AG04450 (cell line): ENCODE results near the gene ANO1. TPM values are rescaled to one million over a fixed set of nuclear protein-coding genes. Genes with fewer than 3 reads are reported as not detected.

Experiments used
- CTCF ChIA-PET: fragments of 300-600, 350-600 bp; formaldehyde crosslinking; extraction: SDS; loops from one replicate; lab custom pipeline; 2022; ENCODE audit warnings: antibody characterized with exemption, inconsistent platforms; lab: Charles Lee
- POLR2A ChIA-PET: fragments of 350-600 bp; formaldehyde crosslinking; extraction: SDS; loops from one replicate; lab custom pipeline; 2021; ENCODE audit warnings: antibody characterized with exemption, inconsistent platforms; lab: Yijun Ruan, JAX
- DNase-seq: peaks from one replicate; pipeline ENCODE4 v3.0.0-alpha.2; 2011; ENCODE audit warnings: low read depth, low spot score
- H3K27ac ChIP-seq: one replicate; pipeline ENCODE4 v1.5.1; 2012; ENCODE audit warnings: low read depth, low read length, control low read depth
- H3K27me3 ChIP-seq: one replicate; pipeline ENCODE4 v1.6.0; 2012; ENCODE audit warnings: low read length; ENCODE audit not compliant: control insufficient read depth, insufficient read depth
- H3K4me3 ChIP-seq: 2 replicates; pipeline ENCODE4 v1.5.1; 2011; ENCODE audit warnings: mild to moderate bottlenecking, low read depth, low read length, control low read depth
- H3K9me3 ChIP-seq: 2 replicates; pipeline ENCODE4 v1.5.1; 2012; ENCODE audit warnings: low read length; ENCODE audit not compliant: control insufficient read depth, insufficient read depth
- polyA plus RNA-seq: library from polyadenylated mRNA; depleted of rRNA; stranded (reverse); fragments of >200 nt; gene quantifications from 2 replicates; pipeline ENCODE4 v1.2.3, GENCODE V29; 2011
- TF ChIP-seq, protein P1 (sequence below): IDR thresholded peaks from 2 replicates; pipeline ENCODE4 v1.5.1; 2011; ENCODE audit warnings: low read depth, low read length, control low read depth, inconsistent platforms

Gene ANO1
- polyA plus RNA-seq, 1 experiment, result 10.3 TPM

DNA sequence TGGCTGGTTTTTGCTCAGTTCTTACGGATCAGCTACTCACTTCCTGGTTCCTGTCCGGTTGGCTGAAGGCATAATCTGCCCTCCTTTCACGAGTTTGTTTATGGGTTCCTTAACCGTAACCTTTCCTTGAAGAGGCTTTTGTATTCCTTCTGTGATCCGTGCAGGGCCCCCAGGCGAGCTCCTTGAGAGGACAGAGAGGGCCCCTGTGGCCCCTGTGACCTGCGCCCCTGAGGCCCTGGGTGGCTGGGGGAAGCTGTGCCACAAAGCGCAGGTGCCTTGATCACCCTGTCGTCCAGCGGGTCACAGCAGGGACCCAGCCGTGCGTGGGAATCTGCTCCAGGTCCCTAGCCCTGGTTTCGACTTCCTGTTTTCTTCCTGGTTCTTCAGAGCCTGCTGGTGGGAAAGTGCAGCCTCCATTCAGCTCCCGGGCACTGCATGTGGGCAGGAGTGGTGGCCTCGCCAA lies 97.2 kb downstream of the ANO1 start:
- Histone ChIP-seq H3K27ac (no peak overlapping the region), H3K9me3 (no peaks in the 10 kb centered on the region; the same call in 1 of the 2 replicates), H3K27me3 (no peaks in the 10 kb centered on the region), H3K4me3 (no peak overlapping the region)
- CTCF ChIA-PET, result interaction anchor here (0.5 to 1.8 kb wide), 2 partner anchors 257 to 432 kb away, joined by 5 to 9 read pairs; no protein-coding TSS in a partner anchor
- POLR2A ChIA-PET, result no interaction called here
- TF ChIP-seq, protein P1, sequence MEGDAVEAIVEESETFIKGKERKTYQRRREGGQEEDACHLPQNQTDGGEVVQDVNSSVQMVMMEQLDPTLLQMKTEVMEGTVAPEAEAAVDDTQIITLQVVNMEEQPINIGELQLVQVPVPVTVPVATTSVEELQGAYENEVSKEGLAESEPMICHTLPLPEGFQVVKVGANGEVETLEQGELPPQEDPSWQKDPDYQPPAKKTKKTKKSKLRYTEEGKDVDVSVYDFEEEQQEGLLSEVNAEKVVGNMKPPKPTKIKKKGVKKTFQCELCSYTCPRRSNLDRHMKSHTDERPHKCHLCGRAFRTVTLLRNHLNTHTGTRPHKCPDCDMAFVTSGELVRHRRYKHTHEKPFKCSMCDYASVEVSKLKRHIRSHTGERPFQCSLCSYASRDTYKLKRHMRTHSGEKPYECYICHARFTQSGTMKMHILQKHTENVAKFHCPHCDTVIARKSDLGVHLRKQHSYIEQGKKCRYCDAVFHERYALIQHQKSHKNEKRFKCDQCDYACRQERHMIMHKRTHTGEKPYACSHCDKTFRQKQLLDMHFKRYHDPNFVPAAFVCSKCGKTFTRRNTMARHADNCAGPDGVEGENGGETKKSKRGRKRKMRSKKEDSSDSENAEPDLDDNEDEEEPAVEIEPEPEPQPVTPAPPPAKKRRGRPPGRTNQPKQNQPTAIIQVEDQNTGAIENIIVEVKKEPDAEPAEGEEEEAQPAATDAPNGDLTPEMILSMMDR, result no peak
- no peak for DNase-seq

DNA sequence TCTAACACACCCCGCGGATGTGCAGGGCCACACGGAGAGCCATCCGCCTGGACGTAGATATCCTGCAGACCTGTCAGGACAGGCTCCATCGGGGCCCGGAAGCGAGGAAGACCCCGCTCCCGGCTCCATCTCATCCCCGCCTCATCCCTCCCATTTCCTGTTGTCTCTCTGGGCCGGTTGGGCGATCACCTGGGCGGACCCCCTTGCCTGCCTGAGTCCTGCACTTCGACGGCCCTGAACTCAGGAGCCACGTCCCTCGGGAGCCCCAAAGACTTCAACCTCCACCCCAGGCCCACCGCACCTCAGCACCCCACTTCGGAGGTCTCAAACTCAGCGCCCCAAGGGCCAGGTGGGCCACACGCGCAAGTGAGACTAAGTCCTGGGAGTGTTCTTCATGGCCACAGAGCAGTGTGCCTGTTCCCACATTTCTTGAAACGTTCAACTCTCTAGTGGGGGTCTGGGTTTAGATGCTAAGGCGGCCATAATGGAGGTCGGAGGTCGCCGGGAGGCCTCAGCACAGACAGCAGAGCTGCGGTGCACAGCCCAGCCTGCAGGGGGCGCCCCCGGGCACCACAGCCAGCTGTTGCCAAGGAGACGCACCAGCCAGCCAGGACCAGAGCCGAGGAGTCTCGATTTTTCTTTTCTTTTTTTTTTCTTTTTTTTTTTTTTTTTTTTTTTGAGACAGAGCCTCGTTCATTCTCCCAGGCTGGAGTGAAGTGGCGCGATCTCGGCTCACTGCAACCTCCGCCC lies 99.0 kb downstream of the ANO1 start:
- no peaks in the 10 kb centered on the region for H3K27me3 ChIP-seq
- ChIA-PET CTCF (interaction anchor here (0.7 kb wide), 1 partner anchor 60 kb away, joined by 6 read pairs; no protein-coding TSS in a partner anchor), POLR2A (no interaction called here)

DNA sequence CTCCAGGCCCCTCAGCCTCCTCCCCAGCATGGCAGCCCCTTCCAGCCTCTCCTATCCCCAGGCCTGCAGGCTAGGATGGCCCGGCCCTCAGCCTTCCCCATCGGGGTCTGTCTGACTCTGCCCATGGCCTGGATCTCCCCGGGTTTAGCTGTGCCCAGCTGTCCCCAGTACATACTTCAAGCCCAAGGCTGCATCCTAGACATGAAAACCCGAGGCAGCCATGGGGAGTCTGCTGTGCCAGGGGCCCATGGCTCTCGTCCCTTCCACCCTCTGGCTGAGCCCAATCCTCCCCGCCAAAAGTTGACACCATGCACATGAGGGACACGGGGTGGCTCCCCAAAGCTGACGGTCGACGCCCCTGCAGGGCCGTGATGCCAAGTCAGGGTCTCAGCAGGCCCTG lies 102.8 kb downstream of the ANO1 start:
- no peak for DNase-seq
- CTCF ChIA-PET, result no interaction called here
- H3K4me3 ChIP-seq, result no peak overlapping the region
- H3K27ac ChIP-seq, result no peak overlapping the region
- H3K27me3 ChIP-seq, result peaks cover 2% of the 10 kb centered on the region
- POLR2A ChIA-PET, result no interaction called here
- TF ChIP-seq, protein P1, result no peak
- H3K9me3 ChIP-seq, result no peaks in the 10 kb centered on the region; the same call in 1 of the 2 replicates

More for the DNA sequence above, 99.0 kb downstream of the ANO1 start:
- Histone ChIP-seq H3K4me3 (no peak overlapping the region), H3K27ac (no peak overlapping the region), H3K9me3 (no peaks in the 10 kb centered on the region; the same call in 1 of the 2 replicates)
- DNase-seq, result no peak
- TF ChIP-seq, protein P1, result peak; percentile 52

DNA sequence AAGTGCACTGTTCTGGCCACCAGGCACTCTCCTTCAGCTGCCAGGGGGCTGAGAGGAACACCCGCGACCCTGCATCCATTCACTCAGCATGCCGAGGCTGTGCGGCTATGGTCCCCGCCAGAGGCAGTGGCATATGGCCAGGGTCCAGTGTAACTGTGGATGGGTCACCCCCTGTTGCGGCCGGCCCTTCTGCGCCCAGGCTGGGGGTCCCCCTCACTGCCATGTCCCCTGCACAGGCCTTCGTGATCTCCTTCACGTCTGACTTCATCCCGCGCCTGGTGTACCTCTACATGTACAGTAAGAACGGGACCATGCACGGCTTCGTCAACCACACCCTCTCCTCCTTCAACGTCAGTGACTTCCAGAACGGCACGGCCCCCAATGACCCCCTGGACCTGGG lies 104.1 kb downstream of the ANO1 start:
- Histone ChIP-seq H3K9me3 (no peaks in the 10 kb centered on the region; the same call in 1 of the 2 replicates), H3K27ac (no peak overlapping the region), H3K4me3 (no peak overlapping the region), H3K27me3 (peaks cover 2% of the 10 kb centered on the region)
- TF ChIP-seq, protein P1, result no peak
- DNase-seq, result no peak
- ChIA-PET POLR2A (no interaction called here), CTCF (interaction anchor here (0.7 kb wide), 1 partner anchor 9 kb away, joined by 3 read pairs; no protein-coding TSS in a partner anchor)

DNA sequence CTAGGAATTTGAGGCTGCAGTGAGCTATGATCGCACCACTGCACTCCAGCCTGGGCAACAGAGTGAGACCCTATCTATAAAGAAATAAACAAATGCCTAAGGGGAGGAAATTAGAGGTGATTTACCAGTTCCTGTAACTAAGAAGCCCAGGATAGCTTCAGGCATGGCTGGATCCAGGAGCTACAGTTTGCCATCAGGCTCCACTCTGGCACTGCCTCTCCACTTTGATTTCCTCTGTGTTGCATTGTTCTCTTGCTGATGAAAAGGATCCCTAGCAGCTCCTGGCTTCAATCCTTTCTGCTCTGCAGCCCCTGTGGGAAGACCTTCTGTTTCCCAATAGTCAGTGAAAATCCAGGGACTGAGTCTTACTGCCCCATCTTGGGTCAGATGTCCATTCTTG lies 104.9 kb downstream of the ANO1 start:
- ChIA-PET POLR2A (no interaction called here), CTCF (interaction anchor here (0.7 to 1.6 kb wide), 3 partner anchors 9 to 273 kb away, joined by 3 to 5 read pairs (median 5); no protein-coding TSS in a partner anchor)
- Histone ChIP-seq H3K27ac (no peak overlapping the region), H3K9me3 (no peaks in the 10 kb centered on the region; the same call in 1 of the 2 replicates), H3K4me3 (no peak overlapping the region), H3K27me3 (peaks cover 6% of the 10 kb centered on the region)
- no peak for DNase-seq
- TF ChIP-seq, protein P1, result no peak
